HG03520 (cell line): Measurements from ENCODE around the gene SLC7A5.
A peak's percentile ranks its signal among the peaks of the same experiment; 100 is the strongest.
"Not testable (repeated sequence)": the region's sequence is repeated elsewhere in the genome, so short reads cannot be mapped to it uniquely, and the experiment has no call there.

ENCODE experiments used
- ATAC-seq: cut with Tn5 transposase; IDR thresholded peaks from one replicate; pipeline ENCODE4 v1.9.1; 2021; ENCODE audit warnings: mild to moderate bottlenecking, moderate library complexity; ENCODE audit not compliant: unreplicated experiment

The SLC7A5 gene

GRCh38 chr16:87869061-87869878, at the start of gene SLC7A5:
Gene SLC7A5, minus strand, starts transcription at chr16:87869507. Its CDS starts 85 bp downstream, at chr16:87869422.
- ATAC-seq, result peak; percentile 57

DNA sequence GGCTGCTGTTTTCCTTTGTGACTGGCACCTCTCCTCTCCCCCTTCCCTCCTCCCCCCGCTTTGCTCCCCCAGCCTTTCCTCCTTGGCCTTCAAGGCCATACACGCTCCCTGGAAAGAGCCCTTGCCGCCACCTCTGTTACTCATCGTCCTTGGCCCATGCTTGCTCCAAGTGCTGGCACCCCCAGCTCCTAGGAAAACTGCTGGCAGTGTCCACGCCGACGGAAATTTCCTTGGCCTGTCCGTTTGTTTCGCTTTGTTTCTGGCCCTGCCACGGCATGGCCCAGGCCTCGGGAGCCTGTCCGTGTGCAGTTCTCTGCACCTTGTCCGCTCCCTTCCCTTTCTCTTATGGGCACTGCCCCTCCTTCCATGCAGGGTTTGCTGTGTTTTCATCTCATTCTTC, 49.0 kb upstream of the SLC7A5 start:
- ATAC-seq, result no peak

DNA sequence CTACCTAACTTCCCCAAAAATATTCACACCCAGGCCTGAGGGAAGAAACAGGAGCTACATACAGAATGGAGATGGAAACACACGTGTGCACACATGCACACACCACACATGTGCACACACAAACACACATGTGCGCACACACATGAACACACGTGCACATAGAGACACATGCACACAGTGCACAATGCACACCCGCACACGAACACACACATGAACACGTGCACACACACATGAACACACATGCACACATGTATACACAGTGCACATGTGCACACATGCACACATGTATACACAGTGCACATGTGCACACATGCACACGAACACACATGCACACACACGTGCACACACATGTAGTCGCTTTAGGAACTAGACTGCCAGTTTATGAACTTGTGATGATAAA, 48.2 kb upstream of the SLC7A5 start:
- ATAC-seq, result no peak

DNA sequence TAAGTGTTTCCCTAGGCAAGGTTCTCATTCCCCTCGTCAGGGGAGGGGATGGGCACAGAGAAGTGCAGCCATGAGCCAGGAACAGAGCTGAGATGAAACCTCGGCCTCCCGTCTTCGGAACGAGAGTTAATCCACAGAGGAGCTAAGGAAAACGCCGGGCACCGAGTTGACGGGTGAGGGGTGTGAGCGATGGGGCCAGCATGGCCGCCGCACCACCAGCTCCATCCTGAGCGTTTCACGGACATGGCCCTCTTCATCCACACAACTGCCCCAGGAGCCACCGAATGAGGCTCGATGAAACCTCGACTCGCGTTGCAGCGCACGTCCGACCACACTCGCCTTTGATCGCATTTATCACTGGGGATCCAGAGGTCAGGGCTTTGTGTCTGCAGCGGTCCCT, 45.5 kb upstream of the SLC7A5 start:
- ATAC-seq, result no peak

DNA sequence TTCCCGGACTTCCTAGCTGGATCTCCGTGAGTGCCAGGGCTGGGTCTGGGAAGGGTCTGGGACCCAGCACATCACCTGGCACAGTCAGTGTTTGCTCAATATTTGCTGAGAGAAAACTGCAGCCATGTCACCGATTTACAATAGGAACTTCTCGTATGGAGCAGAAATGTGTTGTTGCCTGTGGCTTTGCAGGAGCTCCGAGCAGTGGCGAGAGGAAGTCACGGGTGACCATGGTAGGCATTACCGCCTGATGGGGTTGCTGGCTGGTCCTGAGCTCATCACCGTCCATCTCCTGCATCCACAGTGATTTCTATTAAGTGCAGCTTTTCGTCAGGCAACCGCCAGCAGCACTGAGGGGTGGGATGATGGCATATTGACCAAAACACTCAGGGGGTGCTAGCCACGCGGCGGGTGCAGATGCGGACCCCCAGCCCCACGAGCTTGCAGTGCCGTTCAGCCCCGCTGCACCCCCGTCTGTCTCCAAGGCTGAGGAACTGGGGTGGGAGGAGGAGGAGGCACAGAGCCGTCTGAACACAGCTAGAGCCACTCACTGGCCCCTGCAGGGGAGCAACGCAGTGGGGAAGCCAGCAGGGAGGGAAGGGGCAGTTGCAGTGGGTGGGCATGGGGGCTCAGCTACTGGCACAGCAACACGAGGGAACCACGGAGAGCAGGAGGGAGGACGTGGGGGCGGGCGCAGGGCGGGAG, 44.9 kb upstream of the SLC7A5 start:
- not testable (repeated sequence) for ATAC-seq

GRCh38 chr16:87912691-87913090, 43.4 kb upstream of the SLC7A5 start:
- ATAC-seq, result not testable (repeated sequence)

DNA sequence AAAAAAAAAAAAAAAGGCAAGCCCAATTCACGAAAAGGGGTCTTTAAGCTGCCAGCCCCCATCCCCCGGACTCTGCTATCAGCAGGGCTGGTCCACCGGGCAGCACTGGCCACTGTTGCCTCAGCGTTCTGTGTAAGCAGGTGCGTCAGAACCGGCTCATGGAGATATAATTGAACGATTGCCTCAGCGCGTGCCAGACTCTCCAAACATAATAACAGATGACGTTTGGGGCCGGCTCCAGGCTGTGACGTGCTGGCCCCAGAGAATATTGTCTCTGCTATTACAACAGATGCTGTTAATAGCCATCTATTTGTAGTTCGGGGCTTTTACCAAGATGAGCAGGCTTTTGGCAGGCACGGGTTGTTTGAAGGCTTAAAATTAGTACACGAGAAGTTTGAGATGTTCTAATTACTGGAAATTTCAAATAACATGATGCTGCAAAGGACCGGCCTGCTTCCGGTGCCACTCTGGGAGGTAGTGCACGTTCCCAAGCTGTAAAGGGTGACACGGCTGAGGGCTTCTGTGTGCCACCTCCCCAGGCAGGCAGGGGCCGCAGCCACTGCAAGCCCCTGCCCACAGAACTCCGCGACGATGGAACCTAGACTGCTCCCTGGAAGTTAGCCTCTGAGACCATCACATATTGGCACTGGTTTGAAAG, 41.9 kb upstream of the SLC7A5 start:
- not testable (repeated sequence) for ATAC-seq

DNA sequence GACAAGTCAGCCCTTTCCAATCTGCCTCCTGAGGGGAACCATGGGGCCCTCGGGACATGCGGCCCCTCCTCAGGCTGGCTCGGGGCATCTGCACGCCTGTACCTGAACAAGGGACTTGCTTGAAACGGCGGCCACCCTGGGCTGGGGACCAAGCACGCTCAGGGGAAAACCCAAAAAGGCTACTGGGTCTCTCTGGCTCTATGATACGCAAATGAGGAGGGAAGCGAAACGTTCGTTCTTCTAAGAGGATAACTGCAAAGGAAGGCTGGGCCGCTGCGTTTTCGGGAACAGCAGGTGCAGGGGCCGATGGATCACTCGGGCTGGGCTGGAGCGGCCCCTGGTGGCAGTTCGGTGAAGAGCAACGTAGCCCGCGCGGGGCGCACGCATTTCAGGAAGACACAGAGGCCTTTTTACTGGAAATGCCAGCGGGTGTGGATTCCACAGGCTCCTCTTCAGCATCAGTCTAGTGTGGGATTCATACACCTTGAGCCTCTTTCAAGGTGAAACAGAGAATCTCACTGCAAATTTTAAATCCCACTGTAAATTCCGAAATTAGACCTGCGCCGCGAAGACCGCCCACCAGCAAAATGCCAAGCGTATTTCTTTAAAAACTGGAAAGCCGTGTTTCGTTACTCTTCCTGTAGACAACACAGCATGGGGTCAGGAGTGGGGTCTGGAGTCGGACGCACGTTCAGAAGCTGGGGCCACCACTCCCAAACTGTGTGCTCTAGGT, 40.1 kb upstream of the SLC7A5 start:
- peak; percentile 61 for ATAC-seq

DNA sequence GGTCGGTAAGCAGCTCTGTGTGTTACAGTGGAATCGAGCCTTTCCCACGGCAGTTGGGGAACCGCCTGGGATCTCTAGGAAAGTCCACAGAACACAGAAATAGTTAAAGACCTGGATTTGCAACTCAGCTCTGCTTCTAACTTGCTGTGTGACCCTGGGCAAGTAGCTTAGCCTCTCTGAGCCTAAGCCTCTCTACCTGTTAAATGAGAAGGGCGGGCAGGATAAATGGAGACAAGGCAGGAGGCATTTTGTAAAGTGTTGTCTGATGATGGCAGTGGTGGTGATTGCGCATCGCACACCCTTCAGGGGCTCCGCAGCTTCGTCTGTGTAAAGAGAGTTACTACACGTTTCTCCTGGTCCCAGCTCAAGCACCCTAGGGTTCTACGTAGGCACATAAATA, 38.8 kb upstream of the SLC7A5 start:
- ATAC-seq, result not testable (repeated sequence)

DNA sequence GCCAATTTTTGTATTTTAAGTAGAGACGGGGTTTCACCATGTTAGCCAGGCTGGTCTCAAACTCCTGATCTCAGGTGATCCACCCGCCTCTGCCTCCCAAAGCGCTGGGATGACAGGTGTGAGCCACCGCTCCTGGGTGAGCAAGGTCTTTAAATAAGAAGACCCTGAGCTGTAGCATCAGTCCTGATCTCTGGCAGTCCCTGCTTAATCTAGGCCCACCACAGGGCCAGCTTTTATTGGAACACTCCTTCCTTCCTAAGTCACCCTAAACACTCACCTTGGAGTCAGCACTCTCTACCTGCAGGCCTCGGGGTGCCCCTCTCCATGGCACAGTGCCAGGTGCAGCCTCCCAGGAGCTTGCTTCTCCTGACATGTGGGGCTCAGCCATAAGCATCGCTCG, 36.2 kb upstream of the SLC7A5 start:
- ATAC-seq, result not testable (repeated sequence)

- not testable (repeated sequence) for ATAC-seq
Observed at GRCh38 chr16:87904963-87905362, 35.7 kb upstream of the SLC7A5 start.

DNA sequence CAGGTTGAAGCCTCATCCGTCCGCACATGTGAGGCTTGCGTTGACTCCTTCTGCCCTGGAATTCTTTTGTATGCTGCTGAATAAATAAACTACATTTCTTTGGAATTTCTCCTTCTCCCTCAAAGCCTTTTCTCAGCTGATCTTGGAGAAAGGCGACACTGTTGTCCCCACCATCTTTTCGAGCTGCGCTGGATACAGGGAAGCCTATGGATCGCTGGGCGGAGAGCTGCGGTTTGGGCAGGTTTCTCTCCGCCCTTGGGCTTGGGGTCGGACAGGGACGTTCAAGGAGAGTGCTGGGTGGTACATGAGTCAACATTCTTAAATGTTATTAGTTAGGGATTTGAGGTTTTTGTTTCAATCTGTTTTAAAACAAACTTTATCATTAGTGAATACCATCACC, 31.2 kb upstream of the SLC7A5 start:
- ATAC-seq, result not testable (repeated sequence)

GRCh38 chr16:87897521-87898505, 28.5 kb upstream of the SLC7A5 start:
- no peak for ATAC-seq

DNA sequence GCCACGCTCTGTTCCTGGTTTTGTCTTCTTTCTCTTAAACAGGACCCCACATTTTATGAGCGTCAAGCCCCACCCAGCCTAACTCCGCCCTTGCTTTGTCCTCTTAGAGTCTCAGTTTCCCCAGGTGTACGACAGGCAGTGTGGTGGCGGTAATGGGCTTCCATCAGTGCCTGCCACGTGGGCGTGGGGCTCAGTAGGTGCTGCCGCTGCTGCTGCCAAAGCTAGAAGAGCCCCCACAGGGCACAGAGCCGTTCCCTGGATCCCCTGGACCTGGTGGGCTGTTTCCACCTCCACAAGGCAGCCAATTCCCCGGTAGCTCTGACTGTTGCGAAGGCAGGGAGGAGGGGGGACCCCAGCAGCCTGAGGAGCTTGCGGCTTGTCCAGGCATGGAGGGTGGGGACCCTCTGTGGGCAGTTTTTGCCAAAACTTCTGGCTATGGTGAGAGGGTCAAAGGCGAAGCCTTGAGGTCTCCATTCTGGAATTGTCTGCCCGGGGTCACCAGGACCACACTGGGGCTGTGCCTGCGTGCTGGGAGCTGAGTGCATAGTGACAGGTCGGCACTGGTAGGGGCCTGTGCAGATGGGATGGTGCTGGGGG, 27.7 kb upstream of the SLC7A5 start:
- ATAC-seq, result not testable (repeated sequence)

- ATAC-seq, result not testable (repeated sequence)
Observed at GRCh38 chr16:87896176-87896890, 27.0 kb upstream of the SLC7A5 start.

GRCh38 chr16:87895641-87896141, 26.4 kb upstream of the SLC7A5 start:
- peak; percentile 51 for ATAC-seq

DNA sequence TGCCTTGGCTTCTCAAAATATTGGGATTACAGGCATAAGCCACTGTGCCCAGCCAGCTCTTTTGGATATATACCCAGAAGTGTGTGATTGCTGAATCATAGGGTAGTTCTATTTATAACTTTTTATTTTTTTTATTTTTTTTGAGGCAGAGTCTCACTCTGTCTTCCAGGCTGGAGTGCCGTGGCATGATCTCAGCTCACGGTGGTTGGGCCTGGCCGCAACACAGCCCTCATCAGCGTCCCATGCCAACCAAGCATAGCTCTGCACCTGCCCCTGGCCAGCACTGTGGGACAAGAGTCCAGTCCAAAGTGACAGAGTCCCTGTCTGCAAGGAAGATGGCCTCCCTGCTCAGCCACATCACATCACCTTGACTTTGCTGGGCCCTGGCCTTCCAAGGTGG, 24.7 kb upstream of the SLC7A5 start:
- ATAC-seq, result not testable (repeated sequence)

DNA sequence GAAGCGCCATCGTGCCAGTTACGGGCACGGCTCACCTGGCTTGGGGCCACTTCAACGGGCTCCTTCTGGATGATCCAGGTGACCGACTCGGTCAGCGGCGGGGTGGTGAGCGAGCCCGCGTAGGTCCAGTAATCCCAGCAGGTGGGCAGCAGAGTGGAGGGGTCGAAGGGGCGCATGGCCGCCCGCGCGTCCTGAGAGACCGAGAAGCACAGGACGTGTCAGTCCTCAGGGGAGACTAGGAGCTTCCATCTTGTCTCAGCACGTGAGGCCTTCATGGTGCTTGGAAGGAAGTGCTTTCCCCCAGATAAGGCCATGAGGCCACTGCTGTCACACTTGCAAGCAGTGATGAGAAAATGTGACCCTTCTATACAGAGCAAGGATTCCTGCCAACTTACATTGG, 22.5 kb upstream of the SLC7A5 start:
- ATAC-seq, result no peak
